K562 (cell line): ENCODE measurements around the gene MAN1A1. TPM values are rescaled to one million over a fixed set of nuclear protein-coding genes. Genes with fewer than 3 reads are reported as not detected.

Experiments
- ATAC-seq: fragments of 200-7000 bp; cut with Tn5 transposase; 3 replicates; pipeline ENCODE4 v1.9.1; 2020; ENCODE audit warnings: moderate library complexity
- BruUV-seq: library from RNA; stranded (reverse); fragments of 400-500 nt; replicated peaks from 2 replicates; lab custom pipeline; 2021; lab: Mats Ljungman, UMichigan
- CTCF ChIA-PET: fragments of 300-600 bp; formaldehyde crosslinking; extraction: SDS; loops from one replicate; lab custom pipeline; 2021; ENCODE audit warnings: low intra/inter-chr PET ratio; lab: Yijun Ruan, JAX
- POLR2A ChIA-PET: fragments of 300-600, 350-650 bp; sonication (Branson Sonifier 250); formaldehyde crosslinking; extraction: SDS; loops from one replicate; lab custom pipeline; 2021; ENCODE audit warnings: antibody characterized with exemption, inconsistent platforms; lab: Yijun Ruan, JAX
- DNase-seq, 4 experiments: peaks; one replicate each; pipeline versions ENCODE4 v3.0.0 to v3.0.0-alpha.2; 2011 to 2018; ENCODE audit warnings: low spot score in 3 of 4, mixed read lengths in 3 of 4; ENCODE audit errors: extremely low read depth in 1 of 4
- FAIRE-seq: peaks from 2 replicates; lab custom pipeline; 2011; peaks lifted over from hg19 to GRCh38; lab: Jason Lieb, UNC
- H2AFZ ChIP-seq: 2 replicates; pipeline ENCODE4 v1.6.0; 2011; ENCODE audit warnings: low read depth, low read length, control low read depth, inconsistent platforms
- H3K27ac ChIP-seq: fragments of 200-600 bp; 3 replicates; pipeline ENCODE4 v1.8.0; 2011; ENCODE audit warnings: low read depth, mild to moderate bottlenecking, control low read depth, inconsistent platforms, low read length, moderate library complexity, mixed read lengths; ENCODE audit errors: extremely low read depth
- H3K27me3 ChIP-seq, 2 experiments: fragments of 300-600 bp in 1 of 2; 2 replicates in 1 of 2; 3 replicates in 1 of 2; pipeline versions ENCODE4 v1.6.0 to v1.8.0; 2011; ENCODE audit warnings: inconsistent platforms in 2 of 2, low read length in 2 of 2, mild to moderate bottlenecking in 1 of 2, mixed read lengths in 1 of 2, moderate library complexity in 1 of 2; ENCODE audit not compliant: control insufficient read depth in 2 of 2, insufficient read depth in 2 of 2
- H3K36me3 ChIP-seq: fragments of 300-600 bp; 3 replicates; pipeline ENCODE4 v1.8.0; 2011; ENCODE audit warnings: mild to moderate bottlenecking, low read length, inconsistent platforms; ENCODE audit not compliant: control insufficient read depth, insufficient read depth
- H3K4me1 ChIP-seq, 2 experiments: fragments of 200-600 bp in 1 of 2; replicated peaks in 1 of 2; 2 replicates in 1 of 2; 3 replicates in 1 of 2; pipeline versions ENCODE4 v1.5.1 to v1.8.0; 2011; ENCODE audit warnings: inconsistent platforms in 2 of 2, low read length in 2 of 2, mild to moderate bottlenecking in 1 of 2, mixed read lengths in 1 of 2, moderate library complexity in 1 of 2; ENCODE audit not compliant: control insufficient read depth in 2 of 2, insufficient read depth in 2 of 2
- H3K4me2 ChIP-seq: 2 replicates; pipeline ENCODE4 v1.6.1; 2011; ENCODE audit warnings: low read length, control low read depth, inconsistent platforms, mixed read lengths; ENCODE audit not compliant: insufficient read depth
- H3K4me3 ChIP-seq: fragments of 200-600 bp; sonication (generic), shearing (Covaris generic); 2 replicates; pipeline ENCODE4 v1.5.1; 2016; ENCODE audit warnings: control low read depth, inconsistent platforms
- H3K79me2 ChIP-seq: fragments of 200-600 bp; 3 replicates; pipeline ENCODE4 v1.8.0; 2011; ENCODE audit warnings: low read length, inconsistent platforms; ENCODE audit not compliant: control insufficient read depth, insufficient read depth
- H3K9ac ChIP-seq, 2 experiments: 2 replicates each; pipeline versions ENCODE4 v1.6.0 to v1.6.1; 2011; ENCODE audit warnings: low read depth in 2 of 2, low read length in 2 of 2, control low read depth in 1 of 2, inconsistent platforms in 1 of 2, mild to moderate bottlenecking in 1 of 2, mixed read lengths in 1 of 2; ENCODE audit not compliant: insufficient read depth in 1 of 2
- H3K9me1 ChIP-seq: one replicate; pipeline ENCODE4 v1.6.0; 2011; ENCODE audit warnings: inconsistent platforms, mild to moderate bottlenecking, low read length, moderate library complexity; ENCODE audit not compliant: control insufficient read depth, insufficient read depth
- H3K9me3 ChIP-seq: replicated peaks from 2 replicates; pipeline ENCODE4 v1.5.1; 2011; ENCODE audit warnings: low read depth, low read length, inconsistent platforms; ENCODE audit not compliant: control insufficient read depth, insufficient read depth
- H4K20me1 ChIP-seq: replicated peaks from 2 replicates; pipeline ENCODE4 v1.6.1; 2011; ENCODE audit warnings: low read length, inconsistent platforms, mixed read lengths; ENCODE audit not compliant: control insufficient read depth, insufficient read depth
- CAMTA2 ChIP-seq: fragments of 250-450 bp; sonication (Bioruptor Pico); conservative IDR thresholded peaks from 2 replicates; pipeline ENCODE4 v1.5.1; 2022
- FUS ChIP-seq: fragments of 200-400 bp; formaldehyde crosslinking; optimal IDR thresholded peaks from 2 replicates; pipeline ENCODE3; 2017; ENCODE audit warnings: low read depth, low read length
- IFI16 ChIP-seq: fragments of 250-450 bp; sonication (Bioruptor Pico); IDR thresholded peaks from 2 replicates; pipeline ENCODE4 v2.1.2; 2022; ENCODE audit warnings: mild to moderate bottlenecking, inconsistent platforms
- SMARCA4 ChIP-seq: fragments of 450-650 bp; IDR thresholded peaks from 2 replicates; pipeline ENCODE4 v1.6.1; 2016
- ZNF263 ChIP-seq: sonication (generic); formaldehyde crosslinking; IDR thresholded peaks from 2 replicates; pipeline ENCODE4 v1.8.0; 2022; ENCODE audit warnings: mild to moderate bottlenecking, missing genetic modification reagents, borderline replicate concordance
- ZNF717 ChIP-seq: fragments of 250-450 bp; sonication (Bioruptor Pico); IDR thresholded peaks from 2 replicates; pipeline ENCODE4 v1.5.0; 2021
- ZNF77 ChIP-seq: fragments of 250-450 bp; sonication (Bioruptor Pico); IDR thresholded peaks from 2 replicates; pipeline ENCODE4 v1.5.0; 2020
- ZNF785 ChIP-seq: fragments of 250-450 bp; sonication (Bioruptor Pico); IDR thresholded peaks from 2 replicates; pipeline ENCODE4 v1.4.0; 2020; ENCODE audit warnings: mild to moderate bottlenecking
- WGBS: fragments of 100-300 bp; shearing (Covaris generic); methylation state at CpG from one replicate; pipeline ENCODE4 v1.1.6; 2016; ENCODE audit warnings: low coverage, mixed read lengths; ENCODE audit not compliant: insufficient coverage; ENCODE audit errors: missing lambda C conversion rate; 5-methylcytosine and 5-hydroxymethylcytosine counted together
- in situ Hi-C: fragments of 300-500 bp; cut with MboI; formaldehyde crosslinking; loops from 4 replicates; pipeline ENCODE4 v1.15.0; 2018; ENCODE audit warnings: inconsistent platforms, mixed read lengths
- intact Hi-C: fragments of 100-400 bp; cut with micrococcal nuclease; formaldehyde crosslinking; loops from 2 replicates; pipeline ENCODE4 v1.14.2; 2022
- polyA plus RNA-seq, 8 experiments: library from polyadenylated mRNA; depleted of rRNA in 4 of 8; stranded (reverse) in 5 of 8; unstranded in 3 of 8; fragments of >200 nt; fragmentation: Nextera tagmentation in 2 of 8; fragmentation: Illumina TruSeq in 1 of 8; extraction: Ambion mirVana in 2 of 8; extraction: Trizol in 1 of 8; gene quantifications; 2 replicates each; pipeline versions ENCODE4 v1.2.1 to v1.2.3, GENCODE V29; 2011 to 2014; ENCODE audit warnings: inconsistent platforms in 1 of 8, missing spikeins in 1 of 8
- total RNA-seq, 7 experiments: library from RNA; depleted of rRNA in 6 of 7; stranded (reverse); fragments of >200 nt in 6 of 7; fragmentation: Illumina TruSeq in 2 of 7; extraction: Trizol in 2 of 7; gene quantifications; 2 replicates each; pipeline versions ENCODE4 v1.2.1 to v1.2.3, GENCODE V29; 2011 to 2021; ENCODE audit warnings: low replicate concordance in 1 of 7
- TF ChIP-seq, protein P1 (sequence below): fragments of 450-650 bp; IDR thresholded peaks from 2 replicates; pipeline ENCODE4 v1.6.1; 2017; ENCODE audit warnings: antibody characterized with exemption, mild to moderate bottlenecking
- TF ChIP-seq, protein P2 (sequence below): fragments of 450-650 bp; formaldehyde crosslinking; IDR thresholded peaks from 2 replicates; pipeline ENCODE4 v1.4.0; 2020; ENCODE audit warnings: mild to moderate bottlenecking, moderate library complexity
- TF ChIP-seq, protein P3 (sequence below): fragments of 250-450 bp; sonication (Bioruptor Pico); IDR thresholded peaks from 2 replicates; pipeline ENCODE4 v1.6.1; 2021; ENCODE audit warnings: mild to moderate bottlenecking

The MAN1A1 gene
- total and polyA plus RNA-seq, 9 of the 15 experiments (the other 6 are each of a cell fraction or from before 2014, with no cell fraction given) = 24.5 to 78.4 (median 59.7) TPM

DNA sequence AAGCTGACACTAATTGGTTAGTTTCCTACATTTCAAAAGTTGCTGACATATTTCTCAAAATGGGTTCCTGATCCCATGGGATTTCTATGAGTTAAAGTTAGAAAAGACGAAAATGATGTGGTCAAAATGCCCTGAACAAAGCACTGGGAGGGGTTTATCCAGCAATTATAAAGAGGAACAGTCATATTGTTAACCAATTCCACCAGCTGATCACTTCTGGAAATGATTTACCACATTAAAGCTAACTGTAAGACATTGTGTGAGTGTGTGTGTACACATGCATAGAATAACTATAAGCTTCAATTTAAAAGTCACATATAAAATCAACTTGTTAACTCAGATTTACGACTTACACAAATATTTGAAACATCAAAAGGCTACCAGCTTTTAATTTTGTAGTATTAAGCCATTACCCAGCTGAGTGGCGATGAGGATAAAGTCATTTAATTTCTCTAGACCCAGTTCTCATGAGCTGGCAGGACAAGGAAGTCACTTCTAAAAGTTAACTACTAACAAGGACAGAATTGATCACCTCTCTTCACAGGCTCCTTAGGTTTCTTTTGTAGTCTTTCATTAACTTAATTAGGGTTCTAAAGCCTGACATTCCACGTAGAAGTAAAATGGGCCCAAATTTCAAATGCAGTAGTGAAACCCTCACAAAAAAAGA is 40.4 kb downstream of the MAN1A1 start (continued):
- TF ChIP-seq, protein P1, sequence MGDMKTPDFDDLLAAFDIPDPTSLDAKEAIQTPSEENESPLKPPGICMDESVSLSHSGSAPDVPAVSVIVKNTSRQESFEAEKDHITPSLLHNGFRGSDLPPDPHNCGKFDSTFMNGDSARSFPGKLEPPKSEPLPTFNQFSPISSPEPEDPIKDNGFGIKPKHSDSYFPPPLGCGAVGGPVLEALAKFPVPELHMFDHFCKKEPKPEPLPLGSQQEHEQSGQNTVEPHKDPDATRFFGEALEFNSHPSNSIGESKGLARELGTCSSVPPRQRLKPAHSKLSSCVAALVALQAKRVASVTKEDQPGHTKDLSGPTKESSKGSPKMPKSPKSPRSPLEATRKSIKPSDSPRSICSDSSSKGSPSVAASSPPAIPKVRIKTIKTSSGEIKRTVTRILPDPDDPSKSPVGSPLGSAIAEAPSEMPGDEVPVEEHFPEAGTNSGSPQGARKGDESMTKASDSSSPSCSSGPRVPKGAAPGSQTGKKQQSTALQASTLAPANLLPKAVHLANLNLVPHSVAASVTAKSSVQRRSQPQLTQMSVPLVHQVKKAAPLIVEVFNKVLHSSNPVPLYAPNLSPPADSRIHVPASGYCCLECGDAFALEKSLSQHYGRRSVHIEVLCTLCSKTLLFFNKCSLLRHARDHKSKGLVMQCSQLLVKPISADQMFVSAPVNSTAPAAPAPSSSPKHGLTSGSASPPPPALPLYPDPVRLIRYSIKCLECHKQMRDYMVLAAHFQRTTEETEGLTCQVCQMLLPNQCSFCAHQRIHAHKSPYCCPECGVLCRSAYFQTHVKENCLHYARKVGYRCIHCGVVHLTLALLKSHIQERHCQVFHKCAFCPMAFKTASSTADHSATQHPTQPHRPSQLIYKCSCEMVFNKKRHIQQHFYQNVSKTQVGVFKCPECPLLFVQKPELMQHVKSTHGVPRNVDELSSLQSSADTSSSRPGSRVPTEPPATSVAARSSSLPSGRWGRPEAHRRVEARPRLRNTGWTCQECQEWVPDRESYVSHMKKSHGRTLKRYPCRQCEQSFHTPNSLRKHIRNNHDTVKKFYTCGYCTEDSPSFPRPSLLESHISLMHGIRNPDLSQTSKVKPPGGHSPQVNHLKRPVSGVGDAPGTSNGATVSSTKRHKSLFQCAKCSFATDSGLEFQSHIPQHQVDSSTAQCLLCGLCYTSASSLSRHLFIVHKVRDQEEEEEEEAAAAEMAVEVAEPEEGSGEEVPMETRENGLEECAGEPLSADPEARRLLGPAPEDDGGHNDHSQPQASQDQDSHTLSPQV = peak; percentile 13
- 0 out of 2 replicates have a peak, but pooled peaks have one; percentile 36 for TF ChIP-seq ZNF77 (CRISPR knock-in tag)

DNA sequence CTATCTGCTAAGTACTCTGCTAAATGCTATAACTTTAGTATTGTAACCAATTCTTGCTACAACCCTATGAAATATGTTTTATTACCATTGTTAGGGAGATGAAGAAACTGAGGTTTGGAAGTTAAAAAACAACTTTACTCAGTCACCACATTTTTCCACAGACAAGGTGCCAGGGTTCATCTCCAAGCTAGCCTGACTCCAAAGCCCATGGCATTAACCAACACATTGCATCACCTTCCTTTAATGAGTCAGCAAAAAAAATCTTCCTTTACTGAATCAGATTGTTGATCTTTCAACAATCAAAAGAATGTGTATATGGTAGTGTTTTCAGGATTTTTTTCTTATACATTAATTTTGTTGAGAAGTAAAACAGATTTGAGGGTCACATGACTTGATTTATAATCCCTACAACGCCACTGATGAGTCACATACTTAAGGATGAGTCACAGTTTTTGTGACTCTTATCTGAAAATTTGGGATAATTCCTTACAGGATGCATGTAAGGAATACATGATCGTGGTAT is 41.5 kb downstream of the MAN1A1 start:
- POLR2A ChIA-PET = interaction anchor here (0.5 to 1.4 kb wide), 4 partner anchors 8 to 456 kb away, joined by 3 to 4 read pairs (median 3); no protein-coding TSS in a partner anchor
- no peak for ATAC-seq
- TF ChIP-seq, protein P2, sequence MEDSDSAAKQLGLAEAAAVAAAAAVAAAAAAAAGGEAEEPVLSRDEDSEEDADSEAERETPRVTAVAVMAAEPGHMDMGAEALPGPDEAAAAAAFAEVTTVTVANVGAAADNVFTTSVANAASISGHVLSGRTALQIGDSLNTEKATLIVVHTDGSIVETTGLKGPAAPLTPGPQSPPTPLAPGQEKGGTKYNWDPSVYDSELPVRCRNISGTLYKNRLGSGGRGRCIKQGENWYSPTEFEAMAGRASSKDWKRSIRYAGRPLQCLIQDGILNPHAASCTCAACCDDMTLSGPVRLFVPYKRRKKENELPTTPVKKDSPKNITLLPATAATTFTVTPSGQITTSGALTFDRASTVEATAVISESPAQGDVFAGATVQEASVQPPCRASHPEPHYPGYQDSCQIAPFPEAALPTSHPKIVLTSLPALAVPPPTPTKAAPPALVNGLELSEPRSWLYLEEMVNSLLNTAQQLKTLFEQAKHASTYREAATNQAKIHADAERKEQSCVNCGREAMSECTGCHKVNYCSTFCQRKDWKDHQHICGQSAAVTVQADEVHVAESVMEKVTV (CRISPR knock-in tag) = no peak
- no peak for TF ChIP-seq ZNF785 (CRISPR knock-in tag)
- TF ChIP-seq FUS = no peak
- TF ChIP-seq IFI16 = no peak
- no peak for TF ChIP-seq CAMTA2
- TF ChIP-seq ZNF717 (CRISPR knock-in tag) = no peak
- TF ChIP-seq, protein P3, sequence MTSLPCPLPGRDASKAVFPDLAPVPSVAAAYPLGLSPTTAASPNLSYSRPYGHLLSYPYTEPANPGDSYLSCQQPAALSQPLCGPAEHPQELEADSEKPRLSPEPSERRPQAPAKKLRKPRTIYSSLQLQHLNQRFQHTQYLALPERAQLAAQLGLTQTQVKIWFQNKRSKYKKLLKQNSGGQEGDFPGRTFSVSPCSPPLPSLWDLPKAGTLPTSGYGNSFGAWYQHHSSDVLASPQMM (CRISPR knock-in tag) = no peak
- no peak for TF ChIP-seq ZNF263 (CRISPR knock-in tag)
- TF ChIP-seq SMARCA4 = peak; percentile 98

More for the DNA sequence above, 41.5 kb downstream of the MAN1A1 start:
- H4K20me1 ChIP-seq = no peaks in the 10 kb centered on the region; the same call in 1 of the 2 replicates
- H3K36me3 ChIP-seq = peaks cover 73% of the 10 kb centered on the region
- H3K9ac ChIP-seq = peak overlapping the region in 1 of 2 experiments; percentile 49; a peak in 2 of 4 replicates
- H3K4me2 ChIP-seq = peak overlapping the region; percentile 20; the same call in 1 of the 2 replicates
- H2AFZ ChIP-seq = no peak overlapping the region
- BruUV-seq = no TSS peak
- peak overlapping the region; percentile 91 for H3K27ac ChIP-seq
- intact Hi-C loops (loop anchor here (2.0 kb wide), 1 partner anchor 23 kb away; no protein-coding TSS in a partner anchor), in situ Hi-C loops (no loop called here)
- no peaks in the 10 kb centered on the region for H3K9me1 ChIP-seq
- no peaks in the 10 kb centered on the region for H3K27me3 ChIP-seq
- FAIRE-seq = peak; percentile 74
- CTCF ChIA-PET = no interaction called here
- H3K4me1 ChIP-seq = peaks cover 30 to 86% of the 10 kb centered on the region in 2 experiments
- H3K9me3 ChIP-seq = no peaks in the 10 kb centered on the region
- no peak overlapping the region for H3K4me3 ChIP-seq
- H3K79me2 ChIP-seq = peaks cover 99% of the 10 kb centered on the region
- WGBS = 0% methylated on average over 2 of the region's 2 CpGs
- DNase-seq = peak in 3 of 4 experiments; percentile 26 to 60 (median 34)
